ENCODE data around the gene CYP2C19.
"Not testable (repeated sequence)": the region's sequence is repeated elsewhere in the genome, so short reads cannot be mapped to it uniquely, and the experiment has no call there.

CYP2C19 gene

GRCh38 chr10:94762393-94762792 lies at the start of gene CYP2C19:
TSS of gene CYP2C19 (plus strand) at chr10:94762681. CDS start at chr10:94762706, 25 bp downstream.
- no peak for DNase-seq

- no peak for DNase-seq
Observed at GRCh38 chr10:94725871-94726270, 36.6 kb upstream of the CYP2C19 start.

- DNase-seq, result no peak
Observed at GRCh38 chr10:94735197-94735596, 27.3 kb upstream of the CYP2C19 start.

- no peak for DNase-seq
Observed at GRCh38 chr10:94738588-94738987, 23.9 kb upstream of the CYP2C19 start.

GRCh38 chr10:94747137-94747536 lies 15.3 kb upstream of the CYP2C19 start:
- DNase-seq, result no peak

GRCh38 chr10:94747838-94748237 lies 14.6 kb upstream of the CYP2C19 start:
- DNase-seq, result no peak

- no peak for DNase-seq
Observed at GRCh38 chr10:94757916-94758315, 4.6 kb upstream of the CYP2C19 start.

GRCh38 chr10:94760586-94761178 lies 1.8 kb upstream of the CYP2C19 start:
- DNase-seq, result no peak

- DNase-seq, result not testable (repeated sequence)
Observed at GRCh38 chr10:94775425-94775824, 12.9 kb downstream of the CYP2C19 start.

- no peak for DNase-seq
Observed at GRCh38 chr10:94777886-94778458, 15.5 kb downstream of the CYP2C19 start.

GRCh38 chr10:94780844-94781243 lies 18.4 kb downstream of the CYP2C19 start:
- no peak for DNase-seq

- DNase-seq, result no peak
Observed at GRCh38 chr10:94784256-94784655, 21.8 kb downstream of the CYP2C19 start.

- no peak for DNase-seq
Observed at GRCh38 chr10:94785211-94785610, 22.7 kb downstream of the CYP2C19 start.

- DNase-seq, result not testable (repeated sequence)
Observed at GRCh38 chr10:94800551-94800950, 38.1 kb downstream of the CYP2C19 start.

GRCh38 chr10:94803307-94803706 lies 40.8 kb downstream of the CYP2C19 start:
- DNase-seq, result no peak

GRCh38 chr10:94830025-94830424 lies 67.5 kb downstream of the CYP2C19 start:
- not testable (repeated sequence) for DNase-seq

- no peak for DNase-seq
Observed at GRCh38 chr10:94846204-94846603, 83.7 kb downstream of the CYP2C19 start.

GRCh38 chr10:94850766-94851165 lies 88.3 kb downstream of the CYP2C19 start:
- no peak for DNase-seq

- DNase-seq, result no peak
Observed at GRCh38 chr10:94851263-94851662, 88.8 kb downstream of the CYP2C19 start.

GRCh38 chr10:94852438-94852837 lies 90.0 kb downstream of the CYP2C19 start:
- no peak for DNase-seq

- no peak for DNase-seq
Observed at GRCh38 chr10:94853065-94853464, 90.6 kb downstream of the CYP2C19 start.

- no peak for DNase-seq
Observed at GRCh38 chr10:94858005-94858404, 95.5 kb downstream of the CYP2C19 start.

GRCh38 chr10:94859086-94859485 lies 96.6 kb downstream of the CYP2C19 start:
- DNase-seq, result no peak

GRCh38 chr10:94878649-94879048 lies 116.2 kb downstream of the CYP2C19 start:
- DNase-seq, result no peak

- no peak for DNase-seq
Observed at GRCh38 chr10:94879214-94879613, 116.7 kb downstream of the CYP2C19 start.

Measured in AML-193 (cell line).